Measurements from ENCODE around the gene CHST11.

Gene CHST11

DNA sequence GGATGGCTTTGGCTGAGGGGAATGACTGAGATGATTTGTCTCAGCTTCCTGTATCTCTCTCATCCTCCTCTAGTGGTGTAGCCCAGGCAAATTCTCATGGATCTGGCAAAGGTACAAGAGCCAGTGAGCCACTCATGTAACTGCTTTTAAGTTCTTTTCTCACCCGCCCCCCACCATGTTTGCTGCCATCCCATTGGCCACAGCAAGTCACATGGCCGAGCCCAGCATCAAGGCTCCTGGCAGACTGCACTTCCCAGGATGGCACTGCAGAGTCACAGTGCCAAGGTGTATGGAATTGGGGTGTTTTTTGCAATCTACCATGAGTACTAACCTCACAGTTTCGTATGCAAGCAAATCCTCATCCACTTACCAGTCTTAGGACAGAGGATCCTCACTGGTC lies 50.9 kb downstream of the CHST11 start:
- Histone ChIP-seq H3K36me3 (ENCODE audit: control insufficient read depth in 2 of 2, insufficient read depth in 2 of 2, low read length in 2 of 2) (no peaks in the 10 kb centered on the region), H3K4me1 (ENCODE audit: control insufficient read depth in 2 of 2, insufficient read depth in 2 of 2, low read length in 2 of 2) (peaks cover 0 to 9% of the 10 kb centered on the region in 2 donors), H3K9me3 (ENCODE audit: control insufficient read depth in 2 of 2, low read length in 2 of 2) (no peaks in the 10 kb centered on the region), H3K27me3 (ENCODE audit: control insufficient read depth in 2 of 2, insufficient read depth in 2 of 2, low read length in 2 of 2) (no peaks in the 10 kb centered on the region), H3K4me3 (ENCODE audit: low read length in 2 of 2) (no peak overlapping the region), H3K27ac (ENCODE audit: low read depth in 2 of 2, low read length in 2 of 2) (no peak overlapping the region), H3K9ac (ENCODE audit: low read depth in 1 of 2, low read length in 2 of 2) (no peak overlapping the region)

DNA sequence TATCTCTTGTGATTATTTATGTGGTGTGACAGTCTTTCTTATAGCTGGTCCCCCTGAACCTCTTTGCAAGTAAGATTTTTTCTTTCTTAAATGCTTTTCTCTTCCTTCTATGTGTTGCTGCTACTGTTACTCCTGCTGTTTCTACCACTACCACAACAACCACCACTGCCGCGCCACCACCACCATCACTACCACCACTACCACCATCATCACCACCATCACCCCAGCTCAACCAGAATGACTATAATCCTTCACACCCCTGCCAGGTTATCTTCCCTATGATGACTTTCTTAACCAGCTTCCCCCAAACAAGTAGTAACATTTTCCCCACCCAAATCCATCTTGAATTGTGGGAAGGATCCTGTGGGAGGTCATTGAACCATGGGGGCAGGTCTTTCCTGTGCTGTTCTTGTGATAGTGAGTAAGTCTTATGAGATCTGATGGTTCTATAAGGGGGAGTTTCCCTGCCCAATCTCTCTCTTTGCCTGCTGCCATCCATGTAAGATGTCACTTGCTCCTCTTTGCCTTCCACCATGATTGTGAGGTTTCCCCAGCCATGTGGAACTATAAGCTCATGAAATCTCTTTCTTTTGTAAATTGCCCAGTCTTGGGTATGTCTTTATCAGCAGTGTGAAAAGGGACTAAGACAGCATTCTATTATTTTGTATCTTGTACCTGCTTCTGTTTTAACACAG lies 52.2 kb downstream of the CHST11 start:
- Histone ChIP-seq H3K4me1 (ENCODE audit: control insufficient read depth in 2 of 2, insufficient read depth in 2 of 2, low read length in 2 of 2) (peaks cover 0 to 7% of the 10 kb centered on the region in 2 donors), H3K36me3 (ENCODE audit: control insufficient read depth in 2 of 2, insufficient read depth in 2 of 2, low read length in 2 of 2) (no peaks in the 10 kb centered on the region), H3K9ac (ENCODE audit: low read depth in 1 of 2, low read length in 2 of 2) (no peak overlapping the region), H3K27ac (ENCODE audit: low read depth in 2 of 2, low read length in 2 of 2) (no peak overlapping the region), H3K9me3 (ENCODE audit: control insufficient read depth in 2 of 2, low read length in 2 of 2) (no peaks in the 10 kb centered on the region), H3K27me3 (ENCODE audit: control insufficient read depth in 2 of 2, insufficient read depth in 2 of 2, low read length in 2 of 2) (no peaks in the 10 kb centered on the region), H3K4me3 (ENCODE audit: low read length in 2 of 2) (no peak overlapping the region)

DNA sequence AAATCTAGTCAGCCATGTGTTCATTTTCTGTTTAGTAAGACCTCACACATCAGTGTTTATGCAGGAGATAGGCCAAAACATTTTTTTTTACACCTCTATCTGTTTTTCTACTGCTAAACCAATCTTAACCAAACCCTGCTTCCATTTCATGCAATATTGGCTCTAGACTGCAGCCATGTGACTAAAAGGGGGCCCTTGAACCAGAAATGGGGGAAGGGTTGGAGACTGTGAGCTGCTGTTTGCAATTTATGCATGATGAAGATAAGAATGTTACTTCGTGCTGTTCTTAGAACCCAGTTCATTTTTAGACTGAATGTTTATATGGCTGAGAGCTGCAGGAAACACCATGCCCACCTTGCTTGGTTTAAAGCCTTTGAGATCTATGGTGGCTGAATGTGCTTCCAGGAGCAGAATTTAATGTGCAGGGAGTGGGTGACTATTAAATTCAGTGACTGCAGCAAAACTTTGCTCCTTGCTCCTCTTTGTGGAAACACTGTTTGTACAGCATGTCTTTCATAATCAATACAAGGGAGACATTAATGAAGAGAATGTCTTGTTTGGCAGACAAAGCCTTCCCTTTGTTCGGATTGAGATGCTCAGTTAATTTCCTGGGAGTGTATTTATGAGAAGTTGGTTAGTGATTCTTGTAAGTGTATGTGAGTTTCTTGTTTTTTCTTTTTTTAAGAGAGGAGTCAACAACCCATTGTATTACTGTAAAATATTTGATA lies 53.6 kb downstream of the CHST11 start:
- H3K4me1 ChIP-seq (ENCODE audit: control insufficient read depth in 2 of 2, insufficient read depth in 2 of 2, low read length in 2 of 2), result no peaks in the 10 kb centered on the region
- H3K4me3 ChIP-seq (ENCODE audit: low read length in 2 of 2), result no peak overlapping the region
- no peaks in the 10 kb centered on the region for H3K27me3 ChIP-seq (ENCODE audit: control insufficient read depth in 2 of 2, insufficient read depth in 2 of 2, low read length in 2 of 2)
- no peak overlapping the region for H3K9ac ChIP-seq (ENCODE audit: low read depth in 1 of 2, low read length in 2 of 2)
- no peak overlapping the region for H3K27ac ChIP-seq (ENCODE audit: low read depth in 2 of 2, low read length in 2 of 2)
- H3K9me3 ChIP-seq (ENCODE audit: control insufficient read depth in 2 of 2, low read length in 2 of 2), result no peaks in the 10 kb centered on the region
- H3K36me3 ChIP-seq (ENCODE audit: control insufficient read depth in 2 of 2, insufficient read depth in 2 of 2, low read length in 2 of 2), result no peaks in the 10 kb centered on the region

DNA sequence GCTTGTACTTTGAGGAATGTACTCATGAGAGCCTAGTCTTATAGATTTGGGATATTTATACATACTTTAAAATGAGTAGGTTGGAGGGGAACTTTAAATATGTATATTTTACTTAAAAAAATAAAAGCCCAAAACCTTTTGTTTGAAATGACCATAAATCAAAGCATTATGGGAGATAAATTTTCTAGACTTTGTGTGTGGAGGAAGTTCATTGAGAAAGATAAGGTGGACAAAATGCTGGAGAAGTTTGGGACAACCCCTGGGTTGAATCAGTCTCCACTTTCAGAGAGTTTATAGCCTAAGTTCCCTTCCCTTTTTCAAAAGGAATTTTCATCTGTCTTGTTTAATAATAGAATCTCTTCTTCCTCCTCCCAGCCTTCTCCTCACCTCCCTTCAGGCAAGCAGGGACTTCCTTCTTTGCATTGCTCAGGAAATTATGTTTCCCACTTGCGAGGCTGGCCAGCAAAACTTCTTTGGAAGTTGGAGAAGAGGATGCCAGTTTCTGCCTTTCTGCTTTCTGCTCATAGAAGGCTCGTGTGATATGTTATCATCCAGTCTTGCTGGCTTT lies 54.2 kb downstream of the CHST11 start:
- Histone ChIP-seq H3K9me3 (ENCODE audit: control insufficient read depth in 2 of 2, low read length in 2 of 2) (no peaks in the 10 kb centered on the region), H3K4me3 (ENCODE audit: low read length in 2 of 2) (no peak overlapping the region), H3K4me1 (ENCODE audit: control insufficient read depth in 2 of 2, insufficient read depth in 2 of 2, low read length in 2 of 2) (no peaks in the 10 kb centered on the region), H3K9ac (ENCODE audit: low read depth in 1 of 2, low read length in 2 of 2) (no peak overlapping the region), H3K36me3 (ENCODE audit: control insufficient read depth in 2 of 2, insufficient read depth in 2 of 2, low read length in 2 of 2) (no peaks in the 10 kb centered on the region), H3K27ac (ENCODE audit: low read depth in 2 of 2, low read length in 2 of 2) (no peak overlapping the region), H3K27me3 (ENCODE audit: control insufficient read depth in 2 of 2, insufficient read depth in 2 of 2, low read length in 2 of 2) (no peaks in the 10 kb centered on the region)

DNA sequence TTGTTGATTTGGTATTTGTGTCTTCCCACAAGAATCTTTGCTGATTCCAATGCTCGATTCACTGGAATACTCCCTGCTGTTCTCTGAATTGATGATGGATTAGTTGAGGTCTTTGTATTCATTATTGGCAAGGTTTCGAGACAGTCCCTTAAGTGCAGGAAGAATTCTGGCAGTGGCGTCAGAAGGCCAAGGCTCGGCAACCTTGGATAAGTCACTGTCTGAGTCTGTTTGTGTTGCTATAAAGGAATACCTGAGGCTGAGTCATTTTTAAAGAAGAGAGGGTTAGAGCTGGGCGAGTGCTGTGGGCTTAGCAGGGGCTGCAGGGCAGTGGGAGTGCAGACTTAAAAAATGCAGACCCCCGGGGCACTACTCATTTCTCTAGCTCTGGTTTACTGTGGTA lies 56.9 kb downstream of the CHST11 start:
- no peaks in the 10 kb centered on the region for H3K27me3 ChIP-seq (ENCODE audit: control insufficient read depth in 2 of 2, insufficient read depth in 2 of 2, low read length in 2 of 2)
- no peaks in the 10 kb centered on the region for H3K4me1 ChIP-seq (ENCODE audit: control insufficient read depth in 2 of 2, insufficient read depth in 2 of 2, low read length in 2 of 2)
- no peaks in the 10 kb centered on the region for H3K36me3 ChIP-seq (ENCODE audit: control insufficient read depth in 2 of 2, insufficient read depth in 2 of 2, low read length in 2 of 2)
- H3K27ac ChIP-seq (ENCODE audit: low read depth in 2 of 2, low read length in 2 of 2), result no peak overlapping the region
- H3K9ac ChIP-seq (ENCODE audit: low read depth in 1 of 2, low read length in 2 of 2), result no peak overlapping the region
- no peaks in the 10 kb centered on the region for H3K9me3 ChIP-seq (ENCODE audit: control insufficient read depth in 2 of 2, low read length in 2 of 2)
- no peak overlapping the region for H3K4me3 ChIP-seq (ENCODE audit: low read length in 2 of 2)

DNA sequence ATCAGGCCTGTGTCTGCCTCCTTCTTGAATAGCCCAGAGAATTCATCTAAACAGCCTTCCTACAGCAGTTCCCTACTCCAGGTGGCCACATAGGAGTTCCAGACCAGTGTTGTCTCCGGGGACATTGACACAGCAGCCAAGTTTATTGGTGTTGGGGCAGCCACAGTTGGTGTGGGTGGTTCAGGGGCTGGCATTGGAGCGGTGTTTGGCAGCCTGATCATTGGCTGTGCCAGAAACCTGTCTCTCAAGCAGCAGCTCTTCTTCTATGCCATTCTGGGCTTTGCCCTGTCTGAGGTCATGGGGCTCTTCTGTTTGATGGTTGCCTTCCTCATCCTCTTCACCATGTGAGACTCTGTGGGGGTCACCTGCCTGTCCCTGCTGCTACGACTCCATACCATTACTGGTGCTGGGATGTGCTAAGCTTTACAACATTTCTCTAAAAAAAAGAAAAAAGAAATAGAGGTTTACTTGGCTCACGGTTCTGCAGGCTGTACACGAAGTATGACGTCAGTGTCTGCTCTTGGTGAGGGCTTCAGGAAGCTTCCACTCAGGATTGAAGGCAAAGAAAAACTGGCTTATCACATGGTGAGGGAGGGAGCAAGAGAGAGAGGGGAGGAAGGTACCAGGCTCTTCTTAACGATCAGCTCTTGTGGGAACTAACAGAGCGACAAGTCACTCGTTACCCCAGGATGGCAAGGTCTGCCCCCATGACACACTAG lies 57.5 kb downstream of the CHST11 start:
- H3K4me3 ChIP-seq (ENCODE audit: low read length in 2 of 2), result no peak overlapping the region
- no peak overlapping the region for H3K9ac ChIP-seq (ENCODE audit: low read depth in 1 of 2, low read length in 2 of 2)
- no peaks in the 10 kb centered on the region for H3K9me3 ChIP-seq (ENCODE audit: control insufficient read depth in 2 of 2, low read length in 2 of 2)
- no peak overlapping the region for H3K27ac ChIP-seq (ENCODE audit: low read depth in 2 of 2, low read length in 2 of 2)
- no peaks in the 10 kb centered on the region for H3K27me3 ChIP-seq (ENCODE audit: control insufficient read depth in 2 of 2, insufficient read depth in 2 of 2, low read length in 2 of 2)
- H3K4me1 ChIP-seq (ENCODE audit: control insufficient read depth in 2 of 2, insufficient read depth in 2 of 2, low read length in 2 of 2), result peaks cover 0 to 2% of the 10 kb centered on the region in 2 donors
- H3K36me3 ChIP-seq (ENCODE audit: control insufficient read depth in 2 of 2, insufficient read depth in 2 of 2, low read length in 2 of 2), result no peaks in the 10 kb centered on the region

DNA sequence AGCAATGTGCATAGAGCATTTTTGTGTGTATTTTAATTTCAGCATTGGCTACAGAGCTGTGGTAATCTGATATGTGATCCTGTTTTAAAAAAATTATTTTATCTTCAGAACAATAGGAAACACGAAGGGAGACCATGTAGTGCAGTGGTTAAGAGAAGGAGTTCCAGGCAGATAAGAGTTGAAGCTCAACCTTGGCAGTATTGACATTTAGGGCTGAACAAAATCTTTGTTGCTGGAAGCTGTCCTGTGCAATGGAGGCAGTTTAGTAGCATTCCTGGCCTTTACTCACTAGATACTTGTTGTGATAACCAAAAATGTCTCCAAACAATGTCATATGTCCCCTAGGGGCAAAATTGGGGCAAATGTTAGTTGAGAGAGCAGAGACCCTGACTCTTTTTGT lies 59.2 kb downstream of the CHST11 start:
- no peak overlapping the region for H3K27ac ChIP-seq (ENCODE audit: low read depth in 2 of 2, low read length in 2 of 2)
- peaks cover 0 to 6% of the 10 kb centered on the region in 2 donors for H3K4me1 ChIP-seq (ENCODE audit: control insufficient read depth in 2 of 2, insufficient read depth in 2 of 2, low read length in 2 of 2)
- H3K9ac ChIP-seq (ENCODE audit: low read depth in 1 of 2, low read length in 2 of 2), result no peak overlapping the region
- no peaks in the 10 kb centered on the region for H3K27me3 ChIP-seq (ENCODE audit: control insufficient read depth in 2 of 2, insufficient read depth in 2 of 2, low read length in 2 of 2)
- H3K4me3 ChIP-seq (ENCODE audit: low read length in 2 of 2), result no peak overlapping the region
- H3K36me3 ChIP-seq (ENCODE audit: control insufficient read depth in 2 of 2, insufficient read depth in 2 of 2, low read length in 2 of 2), result no peaks in the 10 kb centered on the region
- no peaks in the 10 kb centered on the region for H3K9me3 ChIP-seq (ENCODE audit: control insufficient read depth in 2 of 2, low read length in 2 of 2)

DNA sequence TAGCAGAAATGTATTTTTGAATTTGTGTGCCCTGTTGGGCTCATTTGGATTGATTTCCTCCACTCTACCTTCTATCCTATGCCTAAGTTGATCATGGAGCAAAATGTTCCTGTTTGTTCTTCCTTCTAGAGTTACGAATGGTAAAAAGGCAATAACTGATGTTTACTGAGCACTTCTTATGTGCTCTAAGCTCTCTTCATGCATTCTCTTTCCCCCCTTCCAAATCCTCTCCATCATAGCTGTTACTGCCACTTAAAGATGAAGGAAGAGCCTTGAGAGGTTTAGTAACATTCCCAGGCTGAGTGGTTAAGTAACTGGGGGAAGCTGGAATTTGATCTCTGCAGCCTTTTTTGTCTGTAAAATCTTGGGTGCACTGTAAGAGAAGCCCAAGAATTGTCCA lies 60.1 kb downstream of the CHST11 start:
- Histone ChIP-seq H3K9me3 (ENCODE audit: control insufficient read depth in 2 of 2, low read length in 2 of 2) (no peaks in the 10 kb centered on the region), H3K9ac (ENCODE audit: low read depth in 1 of 2, low read length in 2 of 2) (no peak overlapping the region), H3K27ac (ENCODE audit: low read depth in 2 of 2, low read length in 2 of 2) (no peak overlapping the region), H3K27me3 (ENCODE audit: control insufficient read depth in 2 of 2, insufficient read depth in 2 of 2, low read length in 2 of 2) (no peaks in the 10 kb centered on the region), H3K4me3 (ENCODE audit: low read length in 2 of 2) (no peak overlapping the region), H3K36me3 (ENCODE audit: control insufficient read depth in 2 of 2, insufficient read depth in 2 of 2, low read length in 2 of 2) (no peaks in the 10 kb centered on the region), H3K4me1 (ENCODE audit: control insufficient read depth in 2 of 2, insufficient read depth in 2 of 2, low read length in 2 of 2) (peaks cover 0 to 6% of the 10 kb centered on the region in 2 donors)

DNA sequence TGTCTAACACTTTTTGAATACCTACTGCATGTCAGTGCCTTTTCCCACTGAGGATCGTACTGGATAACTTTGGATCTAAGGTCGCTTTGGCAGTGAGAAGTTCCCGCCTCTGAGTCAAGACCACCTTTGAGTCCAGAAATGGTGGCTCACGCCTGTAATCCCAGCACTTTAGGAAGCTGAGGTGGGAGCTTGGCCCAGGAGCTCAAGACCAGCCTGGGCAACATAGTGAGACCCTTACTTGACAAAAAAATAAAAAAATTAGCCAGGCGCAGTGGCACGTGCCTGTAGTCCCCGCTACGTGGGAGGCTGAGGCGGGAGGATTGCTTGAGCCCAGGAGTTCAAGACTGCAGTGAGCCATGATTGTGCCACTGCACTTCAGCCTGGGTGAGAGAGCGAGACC lies 61.1 kb downstream of the CHST11 start:
- Histone ChIP-seq H3K9ac (ENCODE audit: low read depth in 1 of 2, low read length in 2 of 2) (no peak overlapping the region), H3K4me3 (ENCODE audit: low read length in 2 of 2) (no peak overlapping the region), H3K27me3 (ENCODE audit: control insufficient read depth in 2 of 2, insufficient read depth in 2 of 2, low read length in 2 of 2) (no peaks in the 10 kb centered on the region), H3K27ac (ENCODE audit: low read depth in 2 of 2, low read length in 2 of 2) (no peak overlapping the region), H3K36me3 (ENCODE audit: control insufficient read depth in 2 of 2, insufficient read depth in 2 of 2, low read length in 2 of 2) (no peaks in the 10 kb centered on the region), H3K9me3 (ENCODE audit: control insufficient read depth in 2 of 2, low read length in 2 of 2) (no peaks in the 10 kb centered on the region), H3K4me1 (ENCODE audit: control insufficient read depth in 2 of 2, insufficient read depth in 2 of 2, low read length in 2 of 2) (peaks cover 0 to 6% of the 10 kb centered on the region in 2 donors)
